RKO (cell line): ENCODE data around the gene SRRM2.
A peak's percentile ranks its signal among the peaks of the same experiment; 100 is the strongest.

Experiments used
- DNase-seq: peaks from one replicate; pipeline ENCODE4 v3.0.0-alpha.2; 2016; ENCODE audit warnings: low spot score

The SRRM2 gene

GRCh38 chr16:2739625-2740430, 12.6 kb upstream of the SRRM2 start:
- no peak for DNase-seq

DNA sequence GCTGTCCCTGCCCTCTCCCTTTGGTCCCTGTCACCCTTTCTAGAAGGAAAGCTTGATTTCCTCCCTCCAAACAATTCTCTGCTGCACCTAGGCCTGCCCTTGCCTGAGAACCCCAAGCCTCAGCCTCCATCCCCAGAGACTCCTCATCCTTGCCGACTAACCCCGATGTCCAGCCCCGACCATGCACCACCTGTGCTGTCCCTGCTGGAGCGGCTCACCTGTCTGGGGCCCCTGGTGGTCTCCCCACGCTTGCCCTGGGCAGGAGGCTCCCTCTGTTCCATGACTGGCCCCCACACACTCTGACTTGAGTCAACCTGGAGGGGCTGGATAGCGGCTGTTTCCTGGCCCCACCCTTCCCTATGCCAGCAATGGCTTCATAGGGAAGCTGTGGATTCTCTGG, 12.0 kb upstream of the SRRM2 start:
- no peak for DNase-seq

DNA sequence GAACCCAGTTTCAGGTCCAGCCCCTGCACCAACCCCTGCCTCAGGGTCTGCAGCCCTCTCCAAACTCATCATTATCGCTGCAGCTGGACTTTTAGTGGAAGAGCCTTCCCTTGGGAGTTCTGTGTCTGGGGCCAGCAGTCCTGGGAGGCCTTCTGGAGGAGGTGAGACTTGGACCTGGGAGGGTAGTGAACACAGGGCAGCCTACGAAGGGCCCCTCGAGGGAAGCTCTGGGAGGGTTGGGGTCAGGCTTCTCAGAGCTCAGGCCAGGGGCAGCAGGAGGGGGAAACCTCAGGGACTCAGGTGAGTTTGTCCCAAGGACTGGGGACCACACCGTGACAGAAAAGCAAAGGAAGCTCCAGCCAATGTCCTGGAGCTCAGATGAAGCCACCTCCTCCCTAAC, 11.3 kb upstream of the SRRM2 start:
- DNase-seq = no peak

GRCh38 chr16:2742323-2743006, 10.0 kb upstream of the SRRM2 start:
- DNase-seq = no peak

GRCh38 chr16:2743007-2743810, 9.2 kb upstream of the SRRM2 start:
- no peak for DNase-seq

DNA sequence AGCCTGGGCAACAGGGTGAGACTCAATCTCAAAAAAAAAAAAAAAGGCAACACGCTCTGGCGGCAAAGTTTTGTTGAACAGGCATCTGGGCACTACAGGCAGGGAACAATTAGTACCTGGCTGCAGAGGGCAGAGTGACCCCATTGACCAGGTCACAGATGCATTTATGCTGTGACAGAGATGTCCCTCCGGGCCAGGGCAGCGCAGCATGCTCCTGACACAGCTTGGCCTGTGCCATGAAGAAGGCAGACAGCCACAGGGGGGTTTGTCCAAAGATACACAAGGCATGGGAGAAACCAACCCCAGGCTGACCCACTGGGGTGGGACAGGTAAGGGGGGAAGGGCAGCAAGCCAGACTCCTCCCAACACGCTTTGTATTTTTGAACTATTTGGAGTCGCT, 7.7 kb upstream of the SRRM2 start:
- DNase-seq = no peak

DNA sequence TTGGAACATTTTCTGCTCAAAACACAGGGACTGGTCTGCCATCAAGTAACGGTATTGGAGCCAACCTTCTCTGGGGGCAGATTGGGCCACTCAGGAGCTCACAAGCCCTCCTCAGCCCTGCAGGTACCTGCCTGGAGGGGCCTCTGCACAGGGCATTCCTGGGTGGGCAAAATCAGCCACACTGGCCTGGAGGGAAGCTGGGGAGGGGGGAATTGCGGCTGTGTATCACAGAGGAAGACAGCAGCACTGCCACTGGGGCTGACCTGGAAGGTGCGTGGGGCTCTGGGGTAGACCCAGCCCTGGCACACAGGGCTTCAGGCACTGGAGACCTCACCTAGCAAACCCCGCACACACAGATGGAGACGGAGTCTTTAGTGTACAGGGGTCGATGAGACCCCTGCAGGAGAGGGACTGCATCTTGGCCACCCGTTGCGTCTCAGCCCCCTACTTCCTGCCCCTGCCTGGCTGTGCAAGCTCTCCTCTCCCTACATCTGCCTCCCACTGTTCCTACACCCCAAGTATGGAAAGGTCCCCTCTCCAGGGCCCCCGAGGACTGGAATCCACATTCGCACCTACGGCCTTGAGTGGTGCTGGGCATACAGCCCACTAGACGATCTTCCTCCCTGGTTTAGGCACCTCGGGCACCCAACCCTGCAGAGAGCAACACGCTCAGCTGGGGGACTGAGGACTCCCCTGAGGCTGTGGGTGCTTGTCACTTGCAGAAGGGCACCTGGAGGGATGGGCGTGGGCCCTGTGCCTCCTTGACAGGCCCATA, 7.1 kb upstream of the SRRM2 start:
- no peak for DNase-seq

- DNase-seq = no peak
These were observed 6.5 kb upstream of the SRRM2 start for GRCh38 chr16:2745961-2746360.

- no peak for DNase-seq
These were observed 3.5 kb upstream of the SRRM2 start for GRCh38 chr16:2748757-2749455.

DNA sequence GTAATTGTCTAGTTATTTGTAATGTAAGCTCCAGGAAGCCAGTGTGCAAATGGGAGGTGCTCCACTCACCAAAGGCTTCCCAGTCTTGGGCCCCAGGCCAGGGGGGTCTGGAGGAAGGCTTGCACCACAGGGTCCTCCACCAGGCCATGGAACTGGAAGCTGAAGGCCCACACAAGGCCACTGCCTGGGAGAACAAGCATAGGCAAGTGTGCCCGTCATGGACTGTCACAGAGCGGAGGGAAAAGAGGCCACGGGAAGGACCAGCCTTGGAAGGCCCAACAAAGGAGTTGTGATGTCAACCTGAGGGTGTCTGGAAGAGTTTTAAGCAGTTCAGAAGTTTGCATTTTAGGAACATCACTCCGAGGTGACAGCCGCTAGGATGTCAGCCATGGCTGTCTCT, 3.0 kb upstream of the SRRM2 start:
- no peak for DNase-seq

GRCh38 chr16:2749936-2750335, 2.5 kb upstream of the SRRM2 start:
- no peak for DNase-seq

DNA sequence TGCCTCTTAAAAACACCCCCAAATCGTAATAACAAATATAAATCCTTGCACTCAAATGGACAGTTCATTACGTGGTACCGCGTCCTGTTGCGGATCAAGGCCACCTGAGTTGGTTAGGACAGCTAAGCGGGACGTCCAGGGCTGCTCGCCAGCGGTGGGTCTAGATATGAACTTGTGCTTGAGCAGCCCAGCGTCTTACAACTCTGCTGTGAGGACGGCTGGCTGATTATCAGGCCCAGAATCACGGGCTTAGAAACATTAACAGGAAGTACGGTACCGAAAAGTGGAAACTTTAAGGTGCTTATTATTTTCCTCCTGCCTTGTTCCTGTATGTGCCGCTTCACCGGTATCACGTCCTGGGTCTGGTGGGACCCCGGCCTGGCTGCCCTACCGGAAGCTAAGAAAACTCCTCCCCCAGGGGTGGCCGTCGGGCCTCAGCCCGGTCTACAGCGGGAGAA, 832 bp upstream of the SRRM2 start:
- peak; percentile 80 for DNase-seq

DNA sequence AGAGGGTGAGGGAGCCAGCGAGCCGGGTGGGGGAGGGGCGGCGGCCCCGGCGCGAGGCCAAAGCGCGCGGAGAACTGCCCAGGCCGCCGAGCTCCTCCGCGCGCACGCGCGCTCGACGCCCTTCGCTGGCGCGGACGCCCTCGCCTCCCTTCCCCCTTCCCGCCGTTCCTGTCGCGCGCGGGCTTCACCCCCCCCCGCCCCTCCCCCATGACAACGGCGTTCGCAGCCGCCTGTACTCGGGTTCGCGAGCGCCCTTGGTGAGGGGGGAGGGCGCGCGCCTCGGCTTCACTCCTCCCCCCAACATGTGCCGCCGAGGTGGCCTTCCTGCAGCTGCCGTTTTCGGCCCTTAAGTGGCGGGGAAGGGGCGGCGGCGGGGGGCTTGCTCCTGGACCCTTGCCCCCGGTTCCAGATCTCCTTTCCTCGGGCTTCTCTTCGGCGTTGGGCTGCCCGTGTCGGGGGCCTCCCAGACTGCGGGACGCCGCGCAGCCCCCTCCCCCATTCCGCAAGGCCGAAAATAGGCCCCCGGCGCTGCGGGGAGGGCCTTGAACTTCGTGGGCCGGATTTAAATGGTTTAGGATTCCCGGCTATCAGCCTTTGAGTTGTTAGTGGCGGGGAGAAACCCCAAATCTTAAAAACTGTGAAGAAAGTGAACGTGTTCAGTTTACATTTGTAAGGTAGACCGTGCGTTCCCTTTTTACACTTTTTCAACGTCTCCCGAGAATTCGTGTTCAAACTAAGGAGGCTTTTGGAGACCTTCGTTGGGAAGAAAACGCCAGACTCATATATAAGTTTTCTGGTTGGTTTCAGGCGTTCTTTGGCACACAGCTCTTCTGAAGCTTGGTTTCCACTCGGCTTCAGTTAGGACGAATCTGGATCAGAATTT, 653 bp downstream of the SRRM2 start:
- DNase-seq = peak; percentile 91

DNA sequence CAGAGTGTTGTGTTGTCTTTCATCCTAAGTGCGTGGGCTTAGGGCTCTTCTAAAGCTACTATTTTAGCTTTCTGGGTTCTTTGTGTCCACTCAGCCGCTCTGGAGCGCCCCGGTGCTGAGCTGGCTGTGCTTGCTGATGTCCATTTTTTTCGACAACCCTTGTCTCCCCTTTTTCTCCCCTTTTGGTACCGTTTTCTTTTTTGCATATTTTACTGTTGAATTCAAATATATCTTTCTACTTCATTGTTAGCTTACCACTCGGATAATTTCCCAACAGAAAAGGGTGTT, 1.2 kb downstream of the SRRM2 start:
- peak; percentile 52 for DNase-seq

DNA sequence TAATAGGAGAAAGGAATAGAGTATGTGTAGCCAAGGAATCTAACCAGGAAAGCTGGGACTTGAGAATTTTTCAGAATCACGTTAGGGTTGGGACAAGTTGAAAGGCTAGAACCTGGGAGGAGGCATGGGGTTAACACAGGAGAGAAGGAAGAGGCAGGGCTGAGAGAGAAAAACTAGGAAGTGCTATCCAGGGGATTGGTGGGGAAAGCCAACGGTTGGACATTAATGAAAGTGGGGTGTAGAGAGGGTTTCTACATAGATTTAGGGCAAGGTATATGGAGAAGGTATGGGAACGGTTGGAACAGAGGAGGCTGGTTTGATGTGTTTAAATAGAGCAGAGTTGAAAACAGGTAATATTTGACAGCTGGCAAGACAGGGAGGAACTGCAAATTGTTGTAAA, 2.7 kb downstream of the SRRM2 start:
- no peak for DNase-seq

GRCh38 chr16:2756288-2757015, 4.0 kb downstream of the SRRM2 start:
- DNase-seq = no peak

- no peak for DNase-seq
These were observed 4.9 kb downstream of the SRRM2 start for GRCh38 chr16:2757344-2757743.

- DNase-seq = no peak
These were observed 9.0 kb downstream of the SRRM2 start for GRCh38 chr16:2761472-2761871.

DNA sequence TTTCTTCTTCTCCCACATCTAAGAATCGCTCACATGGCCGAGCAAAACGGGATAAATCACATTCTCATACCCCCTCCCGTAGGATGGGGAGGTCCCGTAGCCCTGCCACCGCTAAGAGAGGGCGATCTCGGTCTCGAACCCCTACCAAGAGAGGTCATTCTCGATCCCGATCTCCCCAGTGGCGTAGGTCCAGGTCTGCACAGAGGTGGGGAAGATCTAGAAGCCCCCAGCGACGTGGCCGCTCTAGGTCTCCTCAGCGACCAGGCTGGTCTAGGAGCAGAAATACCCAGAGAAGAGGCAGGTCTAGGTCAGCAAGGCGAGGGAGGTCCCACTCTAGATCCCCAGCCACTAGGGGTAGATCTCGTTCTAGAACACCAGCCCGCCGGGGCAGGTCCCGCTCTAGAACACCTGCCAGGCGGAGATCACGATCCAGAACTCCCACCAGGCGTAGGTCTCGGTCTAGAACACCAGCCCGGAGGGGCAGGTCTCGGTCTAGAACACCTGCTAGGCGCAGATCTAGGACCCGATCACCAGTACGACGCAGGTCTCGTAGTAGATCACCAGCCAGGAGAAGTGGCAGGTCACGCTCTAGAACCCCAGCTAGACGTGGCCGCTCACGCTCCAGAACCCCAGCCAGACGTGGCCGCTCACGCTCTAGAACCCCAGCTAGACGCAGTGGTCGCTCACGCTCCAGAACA, 9.6 kb downstream of the SRRM2 start:
- no peak for DNase-seq
